Stimulated activated effector memory CD8-positive, alpha-beta T cell treated with anti-CD3 and anti-CD28 coated beads, Interleukin-12 subunit alpha, Interleukin-12 subunit beta, amount 100 ng/mL, for 72 hours (primary cell): Measurements from ENCODE around the gene TBC1D22A.
"Not testable (repeated sequence)": the region's sequence is repeated elsewhere in the genome, so short reads cannot be mapped to it uniquely, and the experiment has no call there.

Source experiments
- ATAC-seq: fragments of 150-1000 bp; cut with Tn5 transposase; 2 replicates; pipeline ENCODE4 v1.10.0; 2021
- DNase-seq, 2 donors: peaks; one replicate each; pipeline ENCODE4 v3.0.0; 2021 to 2022; ENCODE audit warnings: low spot score in 2 of 2
- H3K27ac Mint-ChIP-seq: one replicate; pipeline ENCODE4 v1.8.0; 2022; ENCODE audit warnings: mild to moderate bottlenecking, mixed read lengths
- H3K36me3 Mint-ChIP-seq: one replicate; pipeline ENCODE4 v1.8.0; 2022; ENCODE audit warnings: mild to moderate bottlenecking, mixed read lengths
- H3K4me1 Mint-ChIP-seq: one replicate; pipeline ENCODE4 v1.8.0; 2022; ENCODE audit warnings: mixed read lengths
- H3K4me3 Mint-ChIP-seq: one replicate; pipeline ENCODE4 v1.8.0; 2022; ENCODE audit warnings: mild to moderate bottlenecking, mixed read lengths
- H3K9me3 Mint-ChIP-seq: one replicate; pipeline ENCODE4 v1.8.0; 2022; ENCODE audit warnings: mixed read lengths

TBC1D22A gene

DNA sequence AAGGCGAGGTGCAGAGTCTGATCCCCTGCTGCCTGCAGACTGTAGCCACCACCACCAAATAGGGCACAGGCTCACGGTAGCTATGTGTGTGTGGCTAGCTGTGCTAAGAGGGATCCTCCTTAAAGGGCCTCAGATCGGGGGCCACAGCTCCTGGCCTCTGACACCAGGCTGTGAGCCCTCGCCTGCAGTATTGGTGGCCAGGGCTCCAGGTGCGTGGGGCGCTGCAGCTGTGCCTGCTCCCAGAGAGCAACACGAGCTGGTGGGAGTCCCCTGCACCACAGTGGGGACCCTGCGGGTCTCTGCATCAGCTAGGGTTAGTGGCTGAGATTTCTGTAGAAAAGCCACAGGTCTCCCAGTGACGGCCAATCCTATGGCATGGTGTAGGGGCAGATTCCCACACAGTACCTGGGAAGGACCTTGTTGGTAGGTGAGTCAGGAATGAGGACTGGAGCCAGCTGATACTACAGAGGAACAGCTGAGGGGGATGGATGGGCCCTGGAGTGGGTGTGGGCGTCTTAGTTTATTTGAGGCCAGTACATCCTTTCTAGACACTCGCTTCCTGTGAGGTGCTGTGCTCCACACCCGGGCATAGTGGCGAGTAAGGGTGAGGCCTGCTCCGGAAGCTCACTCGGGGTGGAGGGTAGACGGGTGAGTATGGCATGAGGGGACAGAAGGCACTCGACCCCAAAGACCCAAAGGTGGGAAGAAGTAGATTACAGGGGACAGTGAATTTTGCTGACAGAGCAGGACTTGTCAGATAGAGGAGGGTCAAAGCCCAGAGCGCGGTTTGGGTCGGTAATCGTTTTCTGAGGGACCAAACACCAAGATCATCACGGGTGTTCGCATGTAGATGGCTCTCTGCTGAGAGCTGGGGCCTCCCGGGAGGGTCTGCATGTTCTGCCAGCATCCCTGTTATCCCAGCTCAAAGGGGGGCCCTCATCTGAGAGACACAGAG, 212.5 kb downstream of the TBC1D22A start:
- Mint-ChIP-seq H3K4me1 (peaks cover 14% of the 10 kb centered on the region), H3K27ac (no peak overlapping the region), H3K4me3 (no peak overlapping the region), H3K36me3 (peaks cover 75% of the 10 kb centered on the region), H3K9me3 (no peaks in the 10 kb centered on the region)
- ATAC-seq, result no peak
- no peak for DNase-seq

DNA sequence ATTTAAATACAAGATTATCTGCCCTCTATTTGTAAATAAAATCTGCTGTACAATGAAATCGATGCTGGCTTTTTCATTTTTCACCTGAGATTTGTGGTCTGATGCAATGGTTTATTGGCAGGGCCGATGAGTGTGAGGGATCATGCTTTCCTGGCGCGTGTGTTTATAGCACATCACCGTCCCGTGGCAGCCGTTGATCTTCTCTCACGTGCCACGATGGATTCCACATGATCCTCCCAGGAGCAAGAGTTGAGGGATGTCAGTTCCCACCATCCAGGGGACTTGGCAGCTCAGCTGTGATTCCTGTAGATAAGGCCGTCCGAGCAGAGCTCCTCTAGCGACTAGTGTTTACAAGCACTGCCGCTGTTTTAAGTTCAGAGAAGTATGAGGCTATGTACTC, 213.7 kb downstream of the TBC1D22A start:
- Mint-ChIP-seq H3K4me3 (no peak overlapping the region), H3K27ac (no peak overlapping the region), H3K9me3 (no peaks in the 10 kb centered on the region), H3K4me1 (peaks cover 5% of the 10 kb centered on the region), H3K36me3 (peaks cover 77% of the 10 kb centered on the region)
- no peak for ATAC-seq
- no peak for DNase-seq

DNA sequence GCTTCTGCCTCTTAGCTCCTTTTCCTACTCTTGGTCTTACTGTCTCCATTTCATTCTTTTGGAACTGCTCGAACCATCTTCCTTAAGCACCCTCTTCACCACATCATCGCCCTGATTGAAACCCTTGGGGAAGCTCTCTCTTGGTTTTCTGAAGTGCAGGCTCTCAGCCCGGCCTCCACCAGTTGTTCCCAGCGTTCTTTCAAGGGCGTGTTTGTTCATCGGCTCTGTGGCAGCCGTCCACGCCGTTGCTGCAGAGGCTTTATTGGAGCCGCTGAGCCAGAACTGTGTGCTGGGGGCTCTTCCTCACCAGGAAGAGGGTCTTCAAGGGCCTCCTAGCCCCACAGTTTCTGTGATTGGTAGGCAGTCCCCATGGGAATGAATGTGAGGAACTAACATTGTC, 214.1 kb downstream of the TBC1D22A start:
- Mint-ChIP-seq H3K36me3 (peaks cover 77% of the 10 kb centered on the region), H3K4me1 (peaks cover 10% of the 10 kb centered on the region), H3K9me3 (no peaks in the 10 kb centered on the region), H3K4me3 (no peak overlapping the region), H3K27ac (no peak overlapping the region)
- DNase-seq (no peak), ATAC-seq (no peak)

DNA sequence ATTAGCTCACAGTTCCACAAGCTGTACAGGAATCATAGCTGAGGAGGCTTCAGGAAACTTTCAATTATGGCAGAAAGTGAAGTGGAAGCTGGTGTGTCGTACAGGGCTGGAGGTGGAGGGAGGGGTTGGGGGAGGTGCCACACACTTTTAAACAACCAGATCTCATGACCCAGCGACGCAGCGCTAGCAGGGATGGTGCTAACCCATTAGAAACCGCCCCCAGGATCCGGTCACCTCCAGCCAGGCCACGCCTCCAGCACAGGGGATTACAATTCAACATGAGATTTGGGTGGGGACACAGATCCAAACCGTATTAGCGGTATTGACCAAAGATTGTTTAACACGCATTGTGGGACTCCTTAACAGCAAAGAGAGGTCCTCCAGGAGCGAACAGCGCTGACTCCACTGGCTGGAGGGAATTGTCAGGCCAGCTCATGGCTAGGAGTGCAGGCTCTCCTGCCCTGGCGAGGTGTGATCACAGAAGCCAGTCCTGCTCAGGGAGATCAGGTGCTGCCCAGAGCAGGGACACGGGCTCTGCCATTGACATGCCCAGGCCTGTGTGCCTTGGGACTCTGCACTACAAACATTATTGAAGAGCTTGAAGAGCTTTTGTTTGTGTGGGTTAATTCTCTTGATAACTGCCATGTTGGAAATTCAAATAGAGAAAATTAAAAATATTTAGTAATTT, 215.3 kb downstream of the TBC1D22A start:
- H3K36me3 Mint-ChIP-seq, result peaks cover 71% of the 10 kb centered on the region
- H3K9me3 Mint-ChIP-seq, result no peaks in the 10 kb centered on the region
- peaks cover 14% of the 10 kb centered on the region for H3K4me1 Mint-ChIP-seq
- DNase-seq, result no peak
- no peak overlapping the region for H3K4me3 Mint-ChIP-seq
- no peak for ATAC-seq
- H3K27ac Mint-ChIP-seq, result no peak overlapping the region

DNA sequence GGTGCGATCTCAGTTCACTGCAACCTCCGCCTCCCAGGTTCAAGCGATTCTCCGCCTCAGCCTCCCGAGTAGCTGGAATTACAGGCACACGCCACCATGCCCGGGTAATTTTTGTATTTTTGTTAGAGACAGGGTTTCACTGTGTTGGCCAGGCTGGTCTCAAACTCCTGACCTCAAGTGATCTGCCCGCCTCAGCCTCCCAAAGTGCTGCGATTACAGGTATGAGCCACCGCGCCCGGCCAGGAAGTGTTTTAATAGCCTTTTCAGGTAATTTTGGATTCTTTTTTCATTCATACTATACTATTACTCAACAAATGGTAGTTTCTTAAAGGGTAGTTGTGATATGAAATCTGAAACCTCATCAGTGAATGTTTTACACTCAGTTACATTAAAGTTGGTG, 216.2 kb downstream of the TBC1D22A start:
- DNase-seq, ATAC-seq, H3K27ac Mint-ChIP-seq, H3K4me3 Mint-ChIP-seq, H3K9me3 Mint-ChIP-seq: not testable (repeated sequence)
- Mint-ChIP-seq H3K4me1 (peaks cover 20% of the 10 kb centered on the region), H3K36me3 (peaks cover 71% of the 10 kb centered on the region)

DNA sequence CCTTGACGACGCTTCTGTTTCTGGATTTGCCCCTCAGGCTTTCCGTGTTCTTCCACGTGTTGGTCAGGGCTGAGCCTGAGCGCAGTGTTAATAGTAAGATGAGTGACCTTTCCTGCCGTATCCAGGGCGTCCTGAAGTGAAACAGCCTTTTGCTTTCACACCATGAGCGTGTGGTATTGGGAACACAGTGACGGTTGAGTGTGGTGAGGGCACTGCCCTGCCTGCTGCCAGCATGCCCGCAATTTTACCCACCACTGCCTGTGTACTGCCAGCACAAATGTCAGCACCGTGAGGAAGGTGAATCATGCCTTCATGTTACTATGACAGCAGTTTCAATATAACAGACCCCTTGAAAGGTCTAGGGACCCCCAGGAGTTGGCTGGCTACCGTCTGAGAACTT, 217.1 kb downstream of the TBC1D22A start:
- ATAC-seq, result no peak
- H3K27ac Mint-ChIP-seq, result no peak overlapping the region

DNA sequence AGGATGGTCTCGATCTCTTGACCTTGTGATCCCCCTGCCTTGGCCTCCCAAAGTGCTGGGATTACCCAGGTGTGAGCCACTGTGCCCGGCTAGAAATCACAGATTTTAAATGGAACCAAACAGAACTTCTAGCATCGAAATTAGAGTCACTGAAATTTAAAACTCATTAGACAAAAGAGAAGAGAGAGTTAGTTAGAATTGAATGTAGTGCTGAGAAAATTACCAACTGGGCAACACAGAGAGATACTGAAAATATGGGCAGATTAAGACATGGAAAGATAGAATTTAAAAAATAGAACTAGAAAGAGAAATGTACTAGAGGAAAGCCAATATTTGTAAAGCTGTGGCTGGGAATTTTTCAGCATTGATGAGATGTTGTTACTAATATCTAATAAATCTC, 217.9 kb downstream of the TBC1D22A start:
- ATAC-seq, result no peak
- Mint-ChIP-seq H3K4me3 (no peak overlapping the region), H3K9me3 (no peaks in the 10 kb centered on the region), H3K36me3 (peaks cover 58% of the 10 kb centered on the region), H3K27ac (no peak overlapping the region), H3K4me1 (peaks cover 29% of the 10 kb centered on the region)
- no peak for DNase-seq

More for the DNA sequence above, 217.1 kb downstream of the TBC1D22A start:
- DNase-seq, result no peak
- H3K4me1 Mint-ChIP-seq, result peaks cover 21% of the 10 kb centered on the region
- H3K4me3 Mint-ChIP-seq, result no peak overlapping the region
- H3K36me3 Mint-ChIP-seq, result peaks cover 62% of the 10 kb centered on the region
- no peaks in the 10 kb centered on the region for H3K9me3 Mint-ChIP-seq

DNA sequence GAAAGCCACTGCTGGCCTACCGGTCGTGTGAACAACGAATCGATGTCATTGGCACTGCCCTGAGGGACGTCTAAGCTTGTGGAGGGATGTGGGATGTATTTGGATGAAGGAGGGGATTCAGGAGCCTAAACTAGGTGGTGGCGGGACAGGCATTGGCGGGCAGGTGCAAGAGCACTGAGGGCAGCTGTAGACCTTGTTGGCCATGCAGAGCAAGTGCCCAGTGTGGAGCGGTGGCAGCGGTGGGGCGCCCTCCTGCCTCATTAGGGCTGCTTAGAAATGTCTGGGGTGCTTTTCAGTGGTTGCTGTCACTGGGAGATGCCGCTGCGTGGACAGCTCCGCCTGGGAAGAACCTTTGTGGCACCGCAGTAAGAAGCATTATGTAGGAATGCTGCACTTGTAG, 220.2 kb downstream of the TBC1D22A start:
- ATAC-seq (no peak), DNase-seq (no peak)
- peaks cover 29% of the 10 kb centered on the region for H3K4me1 Mint-ChIP-seq
- no peak overlapping the region for H3K4me3 Mint-ChIP-seq
- no peaks in the 10 kb centered on the region for H3K9me3 Mint-ChIP-seq
- peak overlapping the region; percentile 76 for H3K27ac Mint-ChIP-seq
- peaks cover 48% of the 10 kb centered on the region for H3K36me3 Mint-ChIP-seq

DNA sequence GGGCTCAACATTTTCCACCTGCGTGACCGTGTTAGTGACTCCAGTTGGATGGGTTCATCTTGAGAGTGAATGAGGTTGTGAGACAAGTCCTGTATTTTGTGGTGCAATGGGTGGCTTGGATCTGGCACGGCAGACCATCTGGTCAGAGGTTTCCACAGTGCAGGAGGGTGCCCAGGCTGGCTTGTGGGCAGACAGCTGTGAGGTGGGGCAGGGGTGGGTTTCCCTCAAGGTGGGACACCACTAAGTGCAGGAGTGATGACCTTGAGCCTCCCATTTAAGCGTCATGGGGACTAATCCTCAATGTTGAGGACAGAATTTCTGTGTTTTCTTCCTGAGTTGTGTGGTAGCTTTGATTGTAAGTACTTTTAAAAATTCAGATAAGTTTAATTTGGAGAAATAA, 220.6 kb downstream of the TBC1D22A start:
- Mint-ChIP-seq H3K4me3 (no peak overlapping the region), H3K36me3 (peaks cover 44% of the 10 kb centered on the region), H3K9me3 (no peaks in the 10 kb centered on the region), H3K4me1 (peaks cover 29% of the 10 kb centered on the region), H3K27ac (peak overlapping the region; percentile 76)
- DNase-seq, result no peak
- no peak for ATAC-seq

DNA sequence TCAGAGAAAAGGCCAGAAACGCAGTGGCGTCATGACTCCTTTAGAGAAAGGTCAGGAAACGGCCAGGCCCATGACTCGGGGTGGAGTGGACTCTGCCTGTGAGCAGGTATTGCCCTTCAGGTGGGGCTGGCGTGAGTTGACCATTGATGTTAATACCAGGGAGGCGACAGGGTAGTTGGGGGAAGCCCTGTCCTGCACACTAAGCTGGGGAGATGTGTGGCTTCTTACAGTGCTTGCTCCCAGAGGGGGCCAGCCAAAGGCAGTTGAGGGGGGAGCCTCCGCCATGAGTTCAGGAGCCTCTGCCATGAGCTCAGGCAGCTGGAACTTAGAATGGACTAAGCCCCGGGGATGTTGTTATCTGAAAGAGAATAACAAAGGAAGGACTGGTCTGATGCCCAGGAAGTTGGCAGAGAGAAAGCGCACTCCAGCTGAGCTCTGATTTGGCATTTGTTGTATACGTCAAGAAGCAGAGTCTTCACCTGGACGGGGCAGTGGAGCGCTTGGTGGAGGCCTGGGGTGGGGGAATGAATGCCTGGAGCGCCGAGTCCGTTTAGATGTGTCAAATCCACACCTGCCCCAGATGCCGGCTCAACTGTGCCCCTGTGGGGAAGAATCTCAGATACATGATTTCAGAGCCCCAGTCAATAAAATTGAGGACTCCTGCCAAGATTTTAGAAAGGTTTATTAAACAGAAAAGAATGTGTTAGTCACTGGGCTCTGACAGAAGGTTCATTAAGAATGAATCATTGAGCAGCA, 222.5 kb downstream of the TBC1D22A start:
- ATAC-seq (no peak), DNase-seq (no peak)
- peaks cover 26% of the 10 kb centered on the region for H3K36me3 Mint-ChIP-seq
- H3K27ac Mint-ChIP-seq, result no peak overlapping the region
- no peaks in the 10 kb centered on the region for H3K9me3 Mint-ChIP-seq
- H3K4me3 Mint-ChIP-seq, result no peak overlapping the region
- peaks cover 29% of the 10 kb centered on the region for H3K4me1 Mint-ChIP-seq

DNA sequence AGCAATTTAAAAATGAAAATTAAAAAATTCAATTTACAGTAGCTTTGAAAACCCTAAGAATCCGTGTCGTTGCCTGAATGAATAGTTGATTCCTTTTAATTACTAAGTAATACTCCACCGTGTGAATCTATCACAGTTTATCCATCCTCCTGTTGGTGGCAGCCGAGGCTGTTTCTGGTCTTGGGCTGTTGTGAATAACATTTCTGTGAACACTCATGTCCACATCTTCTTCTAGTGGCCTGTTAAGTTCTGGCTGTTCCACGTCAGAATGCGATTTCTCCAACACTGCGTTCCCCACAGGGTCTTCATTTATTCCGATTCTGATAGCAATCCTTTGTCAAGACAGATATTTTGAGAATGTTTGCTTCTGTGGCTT, 223.0 kb downstream of the TBC1D22A start:
- no peaks in the 10 kb centered on the region for H3K9me3 Mint-ChIP-seq
- ATAC-seq (no peak), DNase-seq (no peak)
- no peak overlapping the region for H3K4me3 Mint-ChIP-seq
- H3K27ac Mint-ChIP-seq, result no peak overlapping the region
- peaks cover 21% of the 10 kb centered on the region for H3K36me3 Mint-ChIP-seq
- H3K4me1 Mint-ChIP-seq, result peaks cover 34% of the 10 kb centered on the region

DNA sequence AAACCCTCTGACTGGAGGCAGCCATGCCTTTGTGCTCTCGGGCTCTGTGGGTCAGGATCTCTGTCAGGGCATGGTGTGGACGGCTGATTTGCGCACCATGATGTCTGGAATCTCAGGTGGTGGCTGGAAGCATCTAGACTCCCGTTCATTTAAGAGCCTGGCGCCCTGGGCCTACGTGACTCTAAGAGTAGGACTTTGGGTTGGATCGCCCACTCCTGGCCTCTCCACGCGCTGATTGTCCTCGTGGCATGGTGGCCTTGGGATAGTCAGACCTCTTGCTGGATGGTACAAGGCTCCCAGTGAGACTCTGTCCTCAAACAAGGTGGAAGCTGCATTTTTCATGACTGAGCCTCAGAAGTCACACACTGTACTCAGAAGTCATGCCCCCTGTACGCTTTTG, 224.3 kb downstream of the TBC1D22A start:
- no peaks in the 10 kb centered on the region for H3K9me3 Mint-ChIP-seq
- no peak overlapping the region for H3K4me3 Mint-ChIP-seq
- H3K27ac Mint-ChIP-seq, result no peak overlapping the region
- DNase-seq (no peak), ATAC-seq (no peak)
- peaks cover 32% of the 10 kb centered on the region for H3K36me3 Mint-ChIP-seq
- peaks cover 34% of the 10 kb centered on the region for H3K4me1 Mint-ChIP-seq

DNA sequence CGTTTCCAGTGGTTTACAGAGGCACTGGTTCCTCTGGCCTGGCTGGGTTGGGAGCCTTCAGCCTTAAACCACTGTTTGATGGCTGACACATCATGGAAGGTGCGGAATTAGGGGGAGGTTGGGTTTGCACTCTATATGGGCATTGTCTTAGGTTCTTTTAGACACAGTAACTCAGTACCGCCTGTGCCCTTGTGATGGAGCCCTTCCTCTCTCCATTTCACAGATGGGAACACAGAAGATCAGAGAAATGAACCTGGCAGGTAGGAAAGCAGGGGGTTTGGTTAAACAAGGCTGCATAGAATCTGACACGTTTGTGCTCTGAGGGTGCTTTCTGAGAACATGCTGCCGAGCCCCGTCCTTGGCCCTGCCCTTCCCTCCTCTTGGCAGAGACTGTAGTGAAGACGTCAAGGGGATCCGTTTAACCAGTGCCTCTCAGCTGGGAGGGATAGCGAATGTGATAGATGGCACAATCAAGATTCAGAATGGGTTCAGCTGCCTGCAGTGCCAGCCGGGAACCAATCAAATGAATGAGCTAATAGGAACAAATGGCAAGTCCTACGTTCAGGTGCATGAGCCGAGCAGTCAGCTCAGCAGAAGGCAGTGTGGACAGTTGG, 228.6 kb downstream of the TBC1D22A start:
- ATAC-seq (no peak), DNase-seq (no peak)
- H3K9me3 Mint-ChIP-seq, result no peaks in the 10 kb centered on the region
- no peak overlapping the region for H3K27ac Mint-ChIP-seq
- no peak overlapping the region for H3K4me3 Mint-ChIP-seq
- H3K4me1 Mint-ChIP-seq, result peaks cover 15% of the 10 kb centered on the region
- H3K36me3 Mint-ChIP-seq, result peaks cover 27% of the 10 kb centered on the region

DNA sequence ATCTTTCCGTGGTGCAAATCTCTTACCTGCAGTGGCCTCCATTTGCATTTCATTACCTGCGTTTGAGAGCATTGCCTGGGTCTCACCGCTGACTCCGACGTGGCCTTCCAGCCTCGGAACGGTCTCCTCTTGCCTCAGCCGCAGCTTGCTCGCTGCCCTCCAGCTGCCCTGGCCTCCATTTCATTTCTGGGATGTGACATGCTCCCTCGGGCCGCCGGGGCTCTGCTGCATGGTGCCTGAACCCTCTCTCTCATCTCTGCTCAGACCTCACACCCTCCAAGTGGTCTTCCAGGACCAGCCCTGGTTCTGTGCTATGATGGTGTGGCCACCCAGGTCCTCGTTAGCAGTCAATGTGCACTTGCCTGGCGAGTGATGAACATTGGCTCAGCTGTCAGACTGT, 229.2 kb downstream of the TBC1D22A start:
- DNase-seq (no peak), ATAC-seq (no peak)
- H3K4me3 Mint-ChIP-seq, result no peak overlapping the region
- H3K4me1 Mint-ChIP-seq, result peaks cover 21% of the 10 kb centered on the region
- H3K36me3 Mint-ChIP-seq, result peaks cover 30% of the 10 kb centered on the region
- H3K27ac Mint-ChIP-seq, result no peak overlapping the region
- no peaks in the 10 kb centered on the region for H3K9me3 Mint-ChIP-seq

DNA sequence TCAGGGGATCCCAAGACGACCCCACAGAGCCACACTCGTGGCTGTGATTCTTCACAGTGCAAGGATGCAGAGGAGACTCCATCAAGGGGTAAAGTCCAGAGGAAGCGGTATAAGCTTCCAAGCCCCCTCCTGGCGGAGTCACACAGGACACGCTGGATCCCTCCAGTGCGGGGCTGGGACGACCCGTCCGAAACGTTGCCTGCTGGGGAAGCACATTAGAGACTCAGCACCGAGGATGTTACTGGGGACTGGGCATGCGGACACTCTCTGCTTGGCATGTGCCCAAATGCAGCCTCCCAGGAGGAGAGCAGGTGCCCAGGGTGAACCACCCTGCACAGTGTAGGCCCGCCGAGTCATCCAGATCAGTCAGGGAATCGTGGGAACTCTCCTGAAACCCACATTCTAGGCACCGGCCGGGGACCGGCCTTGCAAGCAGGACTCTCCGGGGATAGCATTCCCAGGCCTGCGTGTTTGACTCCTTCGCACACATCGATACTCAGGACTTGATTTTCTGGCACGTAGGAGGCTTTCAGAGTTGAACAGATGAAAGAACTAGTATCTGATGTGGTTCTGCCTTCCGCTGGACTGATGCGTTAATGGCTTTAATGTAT, 229.8 kb downstream of the TBC1D22A start:
- no peak overlapping the region for H3K27ac Mint-ChIP-seq
- H3K36me3 Mint-ChIP-seq, result peaks cover 29% of the 10 kb centered on the region
- no peaks in the 10 kb centered on the region for H3K9me3 Mint-ChIP-seq
- H3K4me3 Mint-ChIP-seq, result no peak overlapping the region
- H3K4me1 Mint-ChIP-seq, result peaks cover 23% of the 10 kb centered on the region
- ATAC-seq (no peak), DNase-seq (no peak)
